ENCODE measurements around the gene TMC7.

The TMC7 gene

DNA sequence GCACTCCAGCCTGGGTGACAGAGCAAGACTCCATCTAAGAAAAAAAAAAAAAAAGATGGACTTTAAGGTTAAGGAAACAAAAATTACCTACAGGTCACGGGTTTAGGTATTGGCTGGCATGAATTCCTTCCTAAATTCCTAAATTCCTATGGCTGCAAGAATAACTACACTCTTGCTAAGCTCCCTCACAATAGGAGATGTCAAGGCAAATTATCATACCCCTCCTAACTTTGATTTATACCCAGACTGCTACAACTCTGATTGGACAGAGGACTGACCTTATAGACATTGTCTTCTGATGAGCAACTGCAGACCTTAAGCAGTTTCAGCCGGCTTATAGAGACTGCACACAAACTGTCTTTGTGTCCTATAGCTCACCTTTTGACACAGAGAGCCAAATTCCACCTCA lies 25.1 kb upstream of the TMC7 start:
- in situ Hi-C loops (cut with HindIII; ENCODE audit: low sequenced_read_pairs) = no loop called here
- no peak for DNase-seq (ENCODE audit: low read depth)
- TF ChIP-seq, protein P1, sequence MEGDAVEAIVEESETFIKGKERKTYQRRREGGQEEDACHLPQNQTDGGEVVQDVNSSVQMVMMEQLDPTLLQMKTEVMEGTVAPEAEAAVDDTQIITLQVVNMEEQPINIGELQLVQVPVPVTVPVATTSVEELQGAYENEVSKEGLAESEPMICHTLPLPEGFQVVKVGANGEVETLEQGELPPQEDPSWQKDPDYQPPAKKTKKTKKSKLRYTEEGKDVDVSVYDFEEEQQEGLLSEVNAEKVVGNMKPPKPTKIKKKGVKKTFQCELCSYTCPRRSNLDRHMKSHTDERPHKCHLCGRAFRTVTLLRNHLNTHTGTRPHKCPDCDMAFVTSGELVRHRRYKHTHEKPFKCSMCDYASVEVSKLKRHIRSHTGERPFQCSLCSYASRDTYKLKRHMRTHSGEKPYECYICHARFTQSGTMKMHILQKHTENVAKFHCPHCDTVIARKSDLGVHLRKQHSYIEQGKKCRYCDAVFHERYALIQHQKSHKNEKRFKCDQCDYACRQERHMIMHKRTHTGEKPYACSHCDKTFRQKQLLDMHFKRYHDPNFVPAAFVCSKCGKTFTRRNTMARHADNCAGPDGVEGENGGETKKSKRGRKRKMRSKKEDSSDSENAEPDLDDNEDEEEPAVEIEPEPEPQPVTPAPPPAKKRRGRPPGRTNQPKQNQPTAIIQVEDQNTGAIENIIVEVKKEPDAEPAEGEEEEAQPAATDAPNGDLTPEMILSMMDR (IDR thresholded peaks at IDR 0.05; ENCODE audit: low read depth, low read length, missing control alignments) = no peak
- no peak overlapping the region for H3K4me3 ChIP-seq (ENCODE audit: low read depth, low read length)

DNA sequence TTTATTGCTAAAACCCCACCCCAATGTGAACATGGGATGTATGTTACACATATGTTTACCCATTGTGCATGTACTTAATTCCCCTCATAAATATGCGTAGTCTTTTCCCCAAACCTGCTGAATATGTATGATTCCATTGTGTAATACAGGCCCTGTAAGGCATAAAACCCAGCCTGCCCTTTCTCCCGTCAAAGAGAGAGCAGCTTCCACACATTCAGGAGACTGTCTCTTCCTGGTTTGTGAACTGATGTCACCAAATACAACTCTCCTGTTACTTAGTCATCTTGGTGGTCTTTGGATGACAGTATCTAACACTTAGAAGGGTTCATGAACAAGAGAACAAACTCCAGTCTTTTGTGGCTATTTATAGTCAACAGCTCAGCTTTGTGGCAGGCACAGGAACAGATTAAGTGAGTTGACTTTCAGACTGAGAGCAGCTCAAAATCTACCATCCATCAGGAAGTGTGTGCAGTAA lies 24.7 kb upstream of the TMC7 start:
- DNase-seq (ENCODE audit: low read depth) = no peak
- H3K4me3 ChIP-seq (ENCODE audit: low read depth, low read length) = no peak overlapping the region
- TF ChIP-seq, protein P1 (IDR thresholded peaks at IDR 0.05; ENCODE audit: low read depth, low read length, missing control alignments) = no peak
- in situ Hi-C loops (cut with HindIII; ENCODE audit: low sequenced_read_pairs) = no loop called here

DNA sequence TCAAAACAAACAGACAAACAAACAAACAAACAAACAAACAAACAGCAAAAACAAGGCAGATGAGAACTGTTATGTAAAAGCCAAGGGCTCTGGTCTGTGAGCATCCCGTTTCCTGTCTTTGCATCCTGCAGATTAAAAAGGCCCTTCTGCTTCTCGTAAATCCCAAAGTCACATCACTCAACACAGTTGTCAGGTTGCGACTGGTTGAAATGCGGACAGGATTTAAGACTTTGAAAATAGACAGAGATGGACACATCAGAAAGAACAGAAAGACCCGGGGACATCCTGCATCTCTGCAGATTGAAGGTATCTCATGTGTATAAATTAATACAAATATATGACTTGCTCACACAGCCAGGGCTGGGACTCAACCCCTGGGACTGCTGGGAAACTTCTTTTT lies 18.2 kb upstream of the TMC7 start:
- no peak overlapping the region for H3K4me3 ChIP-seq (ENCODE audit: low read depth, low read length)
- in situ Hi-C loops (cut with HindIII; ENCODE audit: low sequenced_read_pairs) = no loop called here
- DNase-seq (ENCODE audit: low read depth) = no peak
- TF ChIP-seq, protein P1 (IDR thresholded peaks at IDR 0.05; ENCODE audit: low read depth, low read length, missing control alignments) = no peak

DNA sequence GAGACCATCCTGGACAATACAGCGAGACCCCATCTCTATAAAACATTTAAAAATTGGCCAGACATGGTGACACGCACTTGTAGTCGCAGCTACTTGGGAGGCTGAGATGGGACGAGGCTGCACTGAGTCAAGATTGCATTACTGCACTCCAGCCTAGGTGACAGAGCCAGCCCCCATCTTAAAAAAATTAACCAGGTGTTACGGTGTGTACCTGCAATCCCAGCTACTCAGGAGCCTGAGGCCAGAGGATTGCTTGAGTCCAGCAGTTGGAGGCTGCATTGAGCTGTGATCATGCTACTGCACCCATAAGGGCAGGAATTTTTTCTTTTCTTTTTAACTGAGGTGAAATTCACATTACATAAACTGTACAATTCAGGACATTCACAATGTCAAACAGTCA lies 16.9 kb upstream of the TMC7 start:
- DNase-seq (ENCODE audit: low read depth) = no peak
- in situ Hi-C loops (cut with HindIII; ENCODE audit: low sequenced_read_pairs) = no loop called here
- TF ChIP-seq, protein P1 (IDR thresholded peaks at IDR 0.05; ENCODE audit: low read depth, low read length, missing control alignments) = no peak
- no peak overlapping the region for H3K4me3 ChIP-seq (ENCODE audit: low read depth, low read length)

DNA sequence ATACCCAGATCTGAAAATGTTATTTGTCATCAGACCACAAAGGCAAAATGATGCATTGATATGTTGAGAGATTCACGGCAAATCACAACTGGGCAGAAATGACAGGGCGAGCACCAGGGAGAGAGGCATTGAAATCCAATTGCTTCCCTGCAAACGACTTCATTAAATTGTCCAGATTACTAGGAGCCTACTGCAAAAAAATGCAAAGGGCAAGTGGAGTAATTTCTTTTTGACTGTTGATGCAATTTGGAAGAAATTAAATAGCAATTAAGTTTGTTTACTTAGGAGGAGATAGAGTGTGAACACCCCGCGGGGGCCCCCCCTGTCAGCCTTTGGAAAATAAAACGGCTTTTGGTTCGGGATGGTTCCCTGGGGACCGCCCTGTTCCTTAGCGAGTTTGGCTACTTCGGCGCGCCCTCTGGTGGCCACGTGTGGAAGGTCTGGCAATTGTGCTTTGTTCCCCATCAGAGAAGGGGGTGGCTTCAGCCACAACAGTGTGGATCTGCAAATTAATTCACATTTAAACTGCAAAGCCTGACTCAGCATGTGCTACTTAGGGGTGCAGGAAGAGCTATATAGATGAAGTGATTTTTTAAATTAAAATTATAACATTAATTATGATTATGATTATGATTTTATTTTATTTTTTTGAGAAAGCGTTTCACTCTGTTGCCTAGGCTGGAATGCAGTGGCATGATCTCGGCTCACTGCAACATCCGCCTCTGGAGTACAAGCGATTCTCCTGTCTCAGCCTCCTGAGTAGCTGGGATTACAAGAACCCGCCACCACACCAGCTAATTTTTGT lies 14.5 kb upstream of the TMC7 start:
- DNase-seq (ENCODE audit: low read depth) = peak; percentile 51
- in situ Hi-C loops (cut with HindIII; ENCODE audit: low sequenced_read_pairs) = no loop called here
- TF ChIP-seq, protein P1 (IDR thresholded peaks at IDR 0.05; ENCODE audit: low read depth, low read length, missing control alignments) = peak; percentile 94
- H3K4me3 ChIP-seq (ENCODE audit: low read depth, low read length) = peak overlapping the region; percentile 37

DNA sequence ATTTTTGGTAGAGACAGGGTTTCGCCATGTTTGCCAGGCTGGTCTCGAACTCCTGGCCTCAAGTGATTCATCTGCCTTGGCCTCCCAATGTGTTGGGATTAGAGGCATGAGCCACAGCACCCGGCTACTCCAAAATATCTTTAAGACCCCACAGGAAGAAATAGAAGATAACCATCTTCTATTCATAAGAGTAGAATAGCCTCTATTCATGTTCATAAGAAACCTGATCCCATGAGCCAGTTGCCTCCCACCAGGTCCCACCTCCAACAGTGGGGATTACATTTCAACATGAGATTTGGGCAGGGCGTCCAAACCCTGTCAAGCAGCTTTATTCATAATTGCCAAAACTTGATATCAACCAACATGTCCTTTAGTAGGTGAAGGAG lies 13.9 kb upstream of the TMC7 start:
- in situ Hi-C loops (cut with HindIII; ENCODE audit: low sequenced_read_pairs) = loop anchor here (5.0 kb wide), 2 partner anchors 52 to 92 kb away; no protein-coding TSS in a partner anchor
- H3K4me3 ChIP-seq (ENCODE audit: low read depth, low read length) = no peak overlapping the region
- TF ChIP-seq, protein P1 (IDR thresholded peaks at IDR 0.05; ENCODE audit: low read depth, low read length, missing control alignments) = no peak
- no peak for DNase-seq (ENCODE audit: low read depth)
